HCEC 1CT (cell line): ENCODE measurements around the gene OPCML.

Experiments used
- DNase-seq: peaks from one replicate; pipeline ENCODE4 v3.0.0-alpha.2; 2017

OPCML gene

GRCh38 chr11:133536198-133536597 is 3.9 kb upstream of the OPCML start:
- no peak for DNase-seq

- DNase-seq, result no peak
Observed at GRCh38 chr11:133533205-133533604, 904 bp upstream of the OPCML start.

- DNase-seq, result no peak
Observed at GRCh38 chr11:133531458-133531857, 843 bp downstream of the OPCML start.

- no peak for DNase-seq
Observed at GRCh38 chr11:133530501-133530835, 1.8 kb downstream of the OPCML start.

- no peak for DNase-seq
Observed at GRCh38 chr11:133529807-133530500, 2.3 kb downstream of the OPCML start.

GRCh38 chr11:133526790-133527189 is 5.5 kb downstream of the OPCML start:
- DNase-seq, result no peak

- DNase-seq, result no peak
Observed at GRCh38 chr11:133525976-133526375, 6.3 kb downstream of the OPCML start.

GRCh38 chr11:133524488-133524887 is 7.8 kb downstream of the OPCML start:
- no peak for DNase-seq

GRCh38 chr11:133522344-133522743 is 10.0 kb downstream of the OPCML start:
- no peak for DNase-seq

- no peak for DNase-seq
Observed at GRCh38 chr11:133521502-133521901, 10.8 kb downstream of the OPCML start.

- DNase-seq, result no peak
Observed at GRCh38 chr11:133520707-133521106, 11.6 kb downstream of the OPCML start.

- no peak for DNase-seq
Observed at GRCh38 chr11:133519560-133519959, 12.7 kb downstream of the OPCML start.

GRCh38 chr11:133518702-133519264 is 13.5 kb downstream of the OPCML start:
- no peak for DNase-seq

- DNase-seq, result no peak
Observed at GRCh38 chr11:133516845-133517244, 15.5 kb downstream of the OPCML start.

GRCh38 chr11:133515107-133515506 is 17.2 kb downstream of the OPCML start:
- DNase-seq, result no peak

GRCh38 chr11:133509924-133510697 is 22.2 kb downstream of the OPCML start:
- no peak for DNase-seq

GRCh38 chr11:133508468-133508867 is 23.8 kb downstream of the OPCML start:
- DNase-seq, result no peak

GRCh38 chr11:133507185-133507584 is 25.1 kb downstream of the OPCML start:
- no peak for DNase-seq

GRCh38 chr11:133506551-133507094 is 25.7 kb downstream of the OPCML start:
- DNase-seq, result no peak

- no peak for DNase-seq
Observed at GRCh38 chr11:133506023-133506422, 26.3 kb downstream of the OPCML start.

- no peak for DNase-seq
Observed at GRCh38 chr11:133504906-133505305, 27.4 kb downstream of the OPCML start.

GRCh38 chr11:133503776-133504175 is 28.5 kb downstream of the OPCML start:
- no peak for DNase-seq

GRCh38 chr11:133503236-133503635 is 29.1 kb downstream of the OPCML start:
- no peak for DNase-seq
